HEK293 (cell line): ENCODE data around the gene PLEKHM2.
A peak's percentile ranks its signal among the peaks of the same experiment; 100 is the strongest.
"Not testable (repeated sequence)": the region's sequence is repeated elsewhere in the genome, so short reads cannot be mapped to it uniquely, and the experiment has no call there.

ENCODE experiments used
- CTCF ChIA-PET: fragments of 350-600 bp; formaldehyde crosslinking; extraction: SDS; loops from one replicate; lab custom pipeline; 2021; ENCODE audit warnings: antibody characterized with exemption; lab: Yijun Ruan, JAX
- POLR2A ChIA-PET: fragments of 300-600 bp; formaldehyde crosslinking; extraction: SDS; loops from one replicate; lab custom pipeline; 2020; ENCODE audit warnings: antibody characterized with exemption, inconsistent platforms; lab: Yijun Ruan, JAX
- H3K27ac ChIP-seq: fragments of 200-500 bp; sonication (Bioruptor generic); 2 replicates; pipeline ENCODE4 v1.5.1; 2014; ENCODE audit warnings: low read depth, low read length, control low read depth, inconsistent platforms; ENCODE audit errors: extremely low read depth
- H3K36me3 ChIP-seq, 2 experiments: fragments of 200-500 bp in 1 of 2; sonication (Bioruptor generic) in 1 of 2; 1 replicate in 1 of 2; 2 replicates in 1 of 2; pipeline ENCODE4 v1.5.1; 2014 to 2017; ENCODE audit warnings: inconsistent platforms in 2 of 2, low read length in 2 of 2; ENCODE audit not compliant: control insufficient read depth in 2 of 2, insufficient read depth in 1 of 2
- H3K4me1 ChIP-seq: fragments of 200-500 bp; sonication (Bioruptor generic); 2 replicates; pipeline ENCODE4 v1.5.1; 2014; ENCODE audit warnings: mild to moderate bottlenecking, low read length, inconsistent platforms; ENCODE audit not compliant: control insufficient read depth, insufficient read depth
- H3K4me3 ChIP-seq: 2 replicates; pipeline ENCODE4 v1.5.1; 2011; ENCODE audit warnings: low read depth, mild to moderate bottlenecking, control low read depth, low read length, moderate library complexity
- H3K9me3 ChIP-seq: fragments of 200-500 bp; sonication (Bioruptor generic); 2 replicates; pipeline ENCODE4 v1.5.1; 2014; ENCODE audit warnings: low read depth, low read length, inconsistent platforms; ENCODE audit not compliant: control insufficient read depth, insufficient read depth
- GLI4 ChIP-seq: fragments of 450-650 bp; formaldehyde crosslinking; IDR thresholded peaks from 2 replicates; pipeline ENCODE4 v1.5.1; 2016; ENCODE audit warnings: missing biosample characterization, missing genetic modification characterization
- HOXD13 ChIP-seq: sonication (generic); formaldehyde crosslinking; IDR thresholded peaks from 2 replicates; pipeline ENCODE4 v1.8.0; 2022; ENCODE audit warnings: missing genetic modification reagents, borderline replicate concordance
- MEIS1 ChIP-seq: sonication (generic); formaldehyde crosslinking; IDR thresholded peaks from 2 replicates; pipeline ENCODE4 v1.8.1; 2022; ENCODE audit warnings: missing genetic modification reagents, mild to moderate bottlenecking, borderline replicate concordance
- PRDM2 ChIP-seq: fragments of 450-650 bp; formaldehyde crosslinking; IDR thresholded peaks from 2 replicates; pipeline ENCODE4 v1.5.1; 2016; ENCODE audit warnings: missing biosample characterization, missing genetic modification characterization, borderline replicate concordance
- SCRT1 ChIP-seq: fragments of 450-650 bp; formaldehyde crosslinking; IDR thresholded peaks from 2 replicates; pipeline ENCODE4 v1.5.1; 2016; ENCODE audit warnings: missing biosample characterization, missing genetic modification characterization, borderline replicate concordance
- TRIM28 ChIP-seq: IDR thresholded peaks from 2 replicates; pipeline ENCODE4 v1.6.1; 2011; ENCODE audit warnings: low read length, control low read depth, borderline replicate concordance
- ZNF138 ChIP-seq: fragments of 450-650 bp; formaldehyde crosslinking; IDR thresholded peaks from 2 replicates; pipeline ENCODE4 v1.5.1; 2016; ENCODE audit warnings: missing biosample characterization, missing genetic modification characterization, borderline replicate concordance
- ZNF146 ChIP-seq: fragments of 450-650 bp; formaldehyde crosslinking; IDR thresholded peaks from 2 replicates; pipeline ENCODE4 v1.5.1; 2016; ENCODE audit warnings: missing biosample characterization, missing genetic modification characterization
- ZNF16 ChIP-seq: fragments of 450-650 bp; formaldehyde crosslinking; IDR thresholded peaks from 2 replicates; pipeline ENCODE4 v1.5.1; 2016; ENCODE audit warnings: low read depth, missing biosample characterization, missing genetic modification characterization
- ZNF280D ChIP-seq: fragments of 450-650 bp; formaldehyde crosslinking; IDR thresholded peaks from 2 replicates; pipeline ENCODE4 v1.5.1; 2016; ENCODE audit warnings: missing biosample characterization, missing genetic modification characterization
- ZNF449 ChIP-seq: fragments of 450-650 bp; formaldehyde crosslinking; IDR thresholded peaks from 2 replicates; pipeline ENCODE4 v1.5.1; 2017; ENCODE audit warnings: missing biosample characterization, mild to moderate bottlenecking, missing genetic modification characterization, moderate library complexity
- ZNF580 ChIP-seq: fragments of 450-650 bp; formaldehyde crosslinking; IDR thresholded peaks from 2 replicates; pipeline ENCODE4 v1.5.1; 2016; ENCODE audit warnings: missing biosample characterization, missing genetic modification characterization
- ZNF623 ChIP-seq: fragments of 450-650 bp; formaldehyde crosslinking; IDR thresholded peaks from 2 replicates; pipeline ENCODE4 v1.5.1; 2016; ENCODE audit warnings: missing biosample characterization, missing genetic modification characterization
- ZNF624 ChIP-seq: fragments of 450-650 bp; formaldehyde crosslinking; IDR thresholded peaks from 2 replicates; pipeline ENCODE4 v1.5.1; 2017; ENCODE audit warnings: missing biosample characterization, missing genetic modification characterization
- ZNF664 ChIP-seq: fragments of 450-650 bp; formaldehyde crosslinking; IDR thresholded peaks from 2 replicates; pipeline ENCODE4 v1.5.1; 2016; ENCODE audit warnings: missing biosample characterization, missing genetic modification characterization
- ZXDB ChIP-seq: fragments of 450-650 bp; formaldehyde crosslinking; IDR thresholded peaks from 2 replicates; pipeline ENCODE4 v1.5.1; 2016; ENCODE audit warnings: missing biosample characterization, missing genetic modification characterization

The PLEKHM2 gene

GRCh38 chr1:15699321-15699720 lies 15.2 kb downstream of the PLEKHM2 start:
- H3K4me1 ChIP-seq, CTCF ChIA-PET, H3K27ac ChIP-seq, H3K9me3 ChIP-seq, H3K4me3 ChIP-seq, POLR2A ChIA-PET, H3K36me3 ChIP-seq: not testable (repeated sequence)
- TF ChIP-seq ZNF146 (tag by site-specific recombination) (peak; percentile 100), ZNF280D (peak; percentile 84; the same call in 1 of the 2 replicates), ZNF580 (tag by site-specific recombination) (peak; percentile 89)

GRCh38 chr1:15700508-15700907 lies 16.4 kb downstream of the PLEKHM2 start:
- no peaks in the 10 kb centered on the region for H3K4me1 ChIP-seq
- no peak overlapping the region for H3K4me3 ChIP-seq
- POLR2A ChIA-PET: no interaction called here
- TF ChIP-seq ZNF16 (tag by site-specific recombination): no peak
- no peak for TF ChIP-seq ZNF623 (tag by site-specific recombination)
- no peak for TF ChIP-seq GLI4
- TF ChIP-seq ZNF138 (tag by site-specific recombination): no peak
- TF ChIP-seq PRDM2 (tag by site-specific recombination): no peak
- no peak for TF ChIP-seq ZNF624 (tag by site-specific recombination)
- no peak for TF ChIP-seq HOXD13
- no peak for TF ChIP-seq ZNF580 (tag by site-specific recombination)
- no peak for TF ChIP-seq MEIS1 (CRISPR knock-in tag)
- no peak for TF ChIP-seq TRIM28
- no peak for TF ChIP-seq SCRT1 (tag by site-specific recombination)
- TF ChIP-seq ZXDB (tag by site-specific recombination): no peak
- no peak for TF ChIP-seq ZNF449
- TF ChIP-seq ZNF664: no peak
- peaks cover 0 to 17% of the 10 kb centered on the region in 2 experiments; a peak in 2 of 3 replicates for H3K36me3 ChIP-seq
- no peak overlapping the region for H3K27ac ChIP-seq
- H3K9me3 ChIP-seq: no peaks in the 10 kb centered on the region
- CTCF ChIA-PET: no interaction called here
